ES-I3 (cell line): ENCODE data around the gene LPAR6.

Experiments
- H3K36me3 ChIP-seq: 2 replicates; pipeline ENCODE4 v1.6.1; 2013; ENCODE audit warnings: mild to moderate bottlenecking, low read length, control low read depth, moderate library complexity; ENCODE audit not compliant: insufficient read depth
- H3K4me1 ChIP-seq: 2 replicates; pipeline ENCODE4 v1.6.1; 2013; ENCODE audit warnings: mild to moderate bottlenecking, control low read depth, low read length; ENCODE audit not compliant: insufficient read depth
- H3K9ac ChIP-seq: 2 replicates; pipeline ENCODE4 v1.6.1; 2013; ENCODE audit warnings: low read depth, mild to moderate bottlenecking, low read length, moderate library complexity
- H3K9me3 ChIP-seq: 2 replicates; pipeline ENCODE4 v1.6.1; 2013; ENCODE audit warnings: mild to moderate bottlenecking, low read length, moderate library complexity; ENCODE audit not compliant: control insufficient read depth, insufficient read depth

Gene LPAR6

GRCh38 chr13:48370815-48371214 lies 42.1 kb downstream of the LPAR6 start:
- Histone ChIP-seq H3K36me3 (no peaks in the 10 kb centered on the region; the same call in 1 of the 2 replicates), H3K4me1 (no peaks in the 10 kb centered on the region), H3K9ac (no peak overlapping the region), H3K9me3 (no peaks in the 10 kb centered on the region)

GRCh38 chr13:48369988-48370387 lies 42.9 kb downstream of the LPAR6 start:
- Histone ChIP-seq H3K9ac (no peak overlapping the region), H3K4me1 (no peaks in the 10 kb centered on the region), H3K9me3 (no peaks in the 10 kb centered on the region), H3K36me3 (no peaks in the 10 kb centered on the region; the same call in 1 of the 2 replicates)
